ENCODE data around the gene PMM1. TPM values are rescaled to one million over a fixed set of nuclear protein-coding genes. Genes with fewer than 3 reads are reported as not detected.
A peak's percentile ranks its signal among the peaks of the same experiment; 100 is the strongest.

The PMM1 gene
- total RNA-seq, 1 experiment from 2014 or later: 49.3 TPM

DNA sequence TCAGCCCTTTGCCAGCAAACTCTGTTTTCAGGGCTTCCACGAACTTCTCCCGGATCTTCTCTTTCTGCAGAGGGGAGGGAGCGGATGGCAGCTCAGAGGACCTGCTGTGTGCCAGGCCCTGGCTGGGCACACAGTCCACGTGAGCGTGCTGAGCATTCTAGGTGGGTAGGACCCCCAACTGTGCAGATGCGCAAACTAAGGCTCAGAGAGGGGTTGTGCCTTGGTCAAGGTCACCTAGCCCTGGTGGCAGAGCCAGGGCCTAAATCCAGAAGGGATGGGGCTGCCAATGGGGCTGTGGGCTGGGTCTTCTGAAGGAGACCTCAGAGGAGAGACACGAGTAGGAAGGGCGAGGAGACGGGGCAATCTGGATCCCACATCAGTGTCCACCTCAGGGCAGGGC lies 10.8 kb downstream of the PMM1 start:
- Histone ChIP-seq H4K20me1 (ENCODE audit: insufficient read depth) (no peaks in the 10 kb centered on the region), H3K4me3 (no peak overlapping the region), H2AFZ (no peak overlapping the region), H3K79me2 (ENCODE audit: low read depth) (no peaks in the 10 kb centered on the region), H3K27ac (no peak overlapping the region), H3F3A (ENCODE audit: insufficient read depth, low read depth) (no peaks in the 10 kb centered on the region), H3K9me3 (ENCODE audit: insufficient read depth, low read depth) (no peaks in the 10 kb centered on the region), H3K4me2 (no peak overlapping the region), H3K9me2 (ENCODE audit: insufficient read depth) (no peaks in the 10 kb centered on the region), H3K36me3 (ENCODE audit: low read depth) (no peaks in the 10 kb centered on the region), H3K27me3 (ENCODE audit: insufficient read depth, low read depth) (no peaks in the 10 kb centered on the region), H3K4me1 (replicated peaks; ENCODE audit: insufficient read depth) (no peaks in the 10 kb centered on the region)
- no TSS peak for BruUV-seq (replicated peaks)
- no peak for TF ChIP-seq EZH2 (IDR thresholded peaks at IDR 0.05; ENCODE audit: low read depth)
- TF ChIP-seq, protein P1, sequence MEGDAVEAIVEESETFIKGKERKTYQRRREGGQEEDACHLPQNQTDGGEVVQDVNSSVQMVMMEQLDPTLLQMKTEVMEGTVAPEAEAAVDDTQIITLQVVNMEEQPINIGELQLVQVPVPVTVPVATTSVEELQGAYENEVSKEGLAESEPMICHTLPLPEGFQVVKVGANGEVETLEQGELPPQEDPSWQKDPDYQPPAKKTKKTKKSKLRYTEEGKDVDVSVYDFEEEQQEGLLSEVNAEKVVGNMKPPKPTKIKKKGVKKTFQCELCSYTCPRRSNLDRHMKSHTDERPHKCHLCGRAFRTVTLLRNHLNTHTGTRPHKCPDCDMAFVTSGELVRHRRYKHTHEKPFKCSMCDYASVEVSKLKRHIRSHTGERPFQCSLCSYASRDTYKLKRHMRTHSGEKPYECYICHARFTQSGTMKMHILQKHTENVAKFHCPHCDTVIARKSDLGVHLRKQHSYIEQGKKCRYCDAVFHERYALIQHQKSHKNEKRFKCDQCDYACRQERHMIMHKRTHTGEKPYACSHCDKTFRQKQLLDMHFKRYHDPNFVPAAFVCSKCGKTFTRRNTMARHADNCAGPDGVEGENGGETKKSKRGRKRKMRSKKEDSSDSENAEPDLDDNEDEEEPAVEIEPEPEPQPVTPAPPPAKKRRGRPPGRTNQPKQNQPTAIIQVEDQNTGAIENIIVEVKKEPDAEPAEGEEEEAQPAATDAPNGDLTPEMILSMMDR (conservative IDR thresholded peaks at IDR 0.05): no peak
- DNase-seq: no peak
- intact Hi-C loops (cut with micrococcal nuclease; ENCODE audit: unreplicated experiment): no loop called here
- ChIA-PET POLR2A (ENCODE audit: unreplicated experiment) (no interaction called here), CTCF (no interaction called here)

DNA sequence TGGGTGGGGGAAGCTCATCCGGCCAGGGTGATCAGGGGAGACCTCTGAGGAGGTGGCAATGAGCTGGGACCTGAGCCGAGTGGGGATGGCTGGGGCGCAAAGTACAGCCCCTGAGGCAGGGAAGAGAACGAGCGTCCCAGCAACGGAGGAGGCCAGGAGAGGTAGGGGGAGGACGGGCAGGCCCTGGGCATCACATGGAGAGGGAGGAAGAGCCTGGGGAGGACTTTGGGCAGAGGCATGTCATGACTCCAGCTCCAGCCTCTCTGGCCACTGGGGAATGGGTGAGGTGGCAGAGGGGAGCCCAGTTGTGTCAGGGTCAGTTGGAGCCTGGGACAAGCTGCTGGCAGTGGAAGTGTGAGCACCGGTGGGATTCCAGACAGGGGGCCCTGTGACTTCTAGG lies 11.5 kb downstream of the PMM1 start:
- Histone ChIP-seq H3K27me3 (ENCODE audit: insufficient read depth, low read depth) (no peaks in the 10 kb centered on the region), H4K20me1 (ENCODE audit: insufficient read depth) (no peaks in the 10 kb centered on the region), H3K9me2 (ENCODE audit: insufficient read depth) (no peaks in the 10 kb centered on the region), H2AFZ (no peak overlapping the region), H3K79me2 (ENCODE audit: low read depth) (no peaks in the 10 kb centered on the region), H3K27ac (no peak overlapping the region), H3K9me3 (ENCODE audit: insufficient read depth, low read depth) (no peaks in the 10 kb centered on the region), H3K4me3 (no peak overlapping the region), H3K36me3 (ENCODE audit: low read depth) (no peaks in the 10 kb centered on the region), H3K4me1 (replicated peaks; ENCODE audit: insufficient read depth) (no peaks in the 10 kb centered on the region), H3K4me2 (no peak overlapping the region), H3F3A (ENCODE audit: insufficient read depth, low read depth) (no peaks in the 10 kb centered on the region)
- ChIA-PET POLR2A (ENCODE audit: unreplicated experiment) (no interaction called here), CTCF (no interaction called here)
- BruUV-seq (replicated peaks): no TSS peak
- TF ChIP-seq EZH2 (IDR thresholded peaks at IDR 0.05; ENCODE audit: low read depth): no peak
- TF ChIP-seq, protein P1 (conservative IDR thresholded peaks at IDR 0.05): no peak
- DNase-seq: no peak
- intact Hi-C loops (cut with micrococcal nuclease; ENCODE audit: unreplicated experiment): no loop called here

DNA sequence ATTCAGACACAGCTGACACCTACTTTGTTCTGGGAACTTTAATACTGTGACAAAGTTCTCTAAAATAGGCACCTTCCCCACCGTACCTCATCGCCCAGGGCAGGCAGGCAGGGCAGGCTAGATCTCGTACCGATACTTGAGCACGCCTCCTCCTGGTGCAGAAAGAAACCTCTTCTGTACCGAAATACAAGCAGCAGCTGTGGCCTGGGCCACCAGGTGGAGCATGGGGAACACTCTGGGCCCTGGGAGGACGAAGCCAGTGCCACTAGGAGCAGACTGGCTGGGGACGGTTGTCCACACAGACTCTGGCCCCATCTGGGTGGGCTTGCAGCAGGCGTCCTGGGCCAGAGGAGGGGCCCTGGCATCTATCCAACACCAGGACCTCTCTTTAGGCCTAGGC lies 12.8 kb downstream of the PMM1 start:
- H3K27me3 ChIP-seq (ENCODE audit: insufficient read depth, low read depth): no peaks in the 10 kb centered on the region
- TSS peak; percentile 13 for BruUV-seq (replicated peaks)
- TF ChIP-seq, protein P1 (conservative IDR thresholded peaks at IDR 0.05): peak; percentile 88
- TF ChIP-seq EZH2 (IDR thresholded peaks at IDR 0.05; ENCODE audit: low read depth): no peak
- ChIA-PET POLR2A (ENCODE audit: unreplicated experiment) (interaction anchor here (0.6 kb wide), 1 partner anchor 333 kb away, joined by 4 read pairs; no protein-coding TSS in a partner anchor), CTCF (interaction anchor here (1.6 kb wide), 1 partner anchor 33 kb away, joined by 3 read pairs; no protein-coding TSS in a partner anchor)
- H4K20me1 ChIP-seq (ENCODE audit: insufficient read depth): no peaks in the 10 kb centered on the region
- no peaks in the 10 kb centered on the region for H3F3A ChIP-seq (ENCODE audit: insufficient read depth, low read depth)
- H2AFZ ChIP-seq: no peak overlapping the region
- no peak overlapping the region for H3K4me2 ChIP-seq
- no peaks in the 10 kb centered on the region for H3K9me3 ChIP-seq (ENCODE audit: insufficient read depth, low read depth)
- peak; percentile 63 to 67 for DNase-seq
- no peak overlapping the region for H3K4me3 ChIP-seq
- H3K79me2 ChIP-seq (ENCODE audit: low read depth): no peaks in the 10 kb centered on the region
- H3K27ac ChIP-seq: no peak overlapping the region
- no peaks in the 10 kb centered on the region for H3K4me1 ChIP-seq (replicated peaks; ENCODE audit: insufficient read depth)
- H3K9me2 ChIP-seq (ENCODE audit: insufficient read depth): no peaks in the 10 kb centered on the region
- no peaks in the 10 kb centered on the region for H3K36me3 ChIP-seq (ENCODE audit: low read depth)
- intact Hi-C loops (cut with micrococcal nuclease; ENCODE audit: unreplicated experiment): no loop called here

Measured in PC-9 (cell line).